Endodermal cell (in vitro differentiated cells): ENCODE results near the gene TNFRSF14. TPM values are rescaled to one million over a fixed set of nuclear protein-coding genes. Genes with fewer than 3 reads are reported as not detected.

Source experiments
- DNase-seq: peaks from one replicate; pipeline ENCODE4 v3.0.0-alpha.2; 2017
- H3K27ac ChIP-seq: 2 replicates; pipeline ENCODE4 v1.5.1; 2013; ENCODE audit warnings: mild to moderate bottlenecking, low read depth, low read length, moderate library complexity
- H3K27me3 ChIP-seq: 2 replicates; pipeline ENCODE4 v1.6.1; 2013; ENCODE audit warnings: mild to moderate bottlenecking, low read length, moderate library complexity; ENCODE audit not compliant: insufficient read depth, control insufficient read depth, poor library complexity, severe bottlenecking
- H3K36me3 ChIP-seq: 2 replicates; pipeline ENCODE4 v1.7.0; 2013; ENCODE audit warnings: mild to moderate bottlenecking, low read length, moderate library complexity; ENCODE audit not compliant: control insufficient read depth, insufficient read depth
- H3K4me1 ChIP-seq: one replicate; pipeline ENCODE4 v1.7.0; 2013; ENCODE audit warnings: low read length; ENCODE audit not compliant: control insufficient read depth, insufficient read depth
- H3K4me3 ChIP-seq: 2 replicates; pipeline ENCODE4 v1.5.1; 2013; ENCODE audit warnings: mild to moderate bottlenecking, low read length, moderate library complexity
- H3K9ac ChIP-seq: 2 replicates; pipeline ENCODE4 v1.6.1; 2013; ENCODE audit warnings: mild to moderate bottlenecking, low read length, moderate library complexity; ENCODE audit not compliant: poor library complexity, severe bottlenecking; ENCODE audit errors: extremely low read depth
- H3K9me3 ChIP-seq: 2 replicates; pipeline ENCODE4 v1.6.1; 2013; ENCODE audit warnings: mild to moderate bottlenecking, low read length, moderate library complexity; ENCODE audit not compliant: control insufficient read depth
- H3K27ac Mint-ChIP-seq: 2 replicates; pipeline ENCODE4 v1.8.0; 2020; ENCODE audit warnings: mixed read lengths
- H3K27me3 Mint-ChIP-seq: 2 replicates; pipeline ENCODE4 v1.8.0; 2021; ENCODE audit warnings: mild to moderate bottlenecking, mixed read lengths; ENCODE audit not compliant: insufficient read depth
- H3K36me3 Mint-ChIP-seq: 2 replicates; pipeline ENCODE4 v1.8.0; 2020; ENCODE audit warnings: low read depth, mixed read lengths
- H3K4me1 Mint-ChIP-seq: 2 replicates; pipeline ENCODE4 v1.8.0; 2020; ENCODE audit warnings: mixed read lengths
- H3K4me3 Mint-ChIP-seq: 2 replicates; pipeline ENCODE4 v1.8.0; 2020; ENCODE audit warnings: mild to moderate bottlenecking, moderate library complexity, mixed read lengths
- H3K9me3 Mint-ChIP-seq: 2 replicates; pipeline ENCODE4 v1.8.0; 2020; ENCODE audit warnings: mild to moderate bottlenecking, mixed read lengths
- WGBS, 2 experiments: methylation state at CpG; one replicate each; pipeline versions ENCODE4 v1.1.5 to v1.1.7; 2013; ENCODE audit warnings: missing lambda C conversion rate in 2 of 2, mixed read lengths in 1 of 2; ENCODE audit not compliant: insufficient coverage in 1 of 2, insufficient read length in 1 of 2; 5-methylcytosine and 5-hydroxymethylcytosine counted together
- total RNA-seq, 2 donors: library from RNA; stranded (reverse); fragmentation: NEBNext Ultra II Directional in 1 of 2; extraction: Animal tissue kit (Norgen Biotek cat#: 25700) in 1 of 2; gene quantifications; 2 replicates in 1 of 2; 3 replicates in 1 of 2; pipeline ENCODE4 v1.2.1, GENCODE V29; 2021
- TF ChIP-seq, protein P1 (sequence below): fragments of 200-600 bp; sonication (generic); conservative IDR thresholded peaks from 2 replicates; pipeline ENCODE4 v1.5.0; 2021; ENCODE audit warnings: antibody characterized with exemption, mild to moderate bottlenecking

The TNFRSF14 gene
- total RNA-seq, 2 donors from 2014 or later, result 0.29 to 0.46 TPM

GRCh38 chr1:2520806-2521205 lies 35.4 kb upstream of the TNFRSF14 start:
- Mint-ChIP-seq H3K4me3 (no peak overlapping the region), H3K9me3 (no peaks in the 10 kb centered on the region)
- DNase-seq, result no peak

DNA sequence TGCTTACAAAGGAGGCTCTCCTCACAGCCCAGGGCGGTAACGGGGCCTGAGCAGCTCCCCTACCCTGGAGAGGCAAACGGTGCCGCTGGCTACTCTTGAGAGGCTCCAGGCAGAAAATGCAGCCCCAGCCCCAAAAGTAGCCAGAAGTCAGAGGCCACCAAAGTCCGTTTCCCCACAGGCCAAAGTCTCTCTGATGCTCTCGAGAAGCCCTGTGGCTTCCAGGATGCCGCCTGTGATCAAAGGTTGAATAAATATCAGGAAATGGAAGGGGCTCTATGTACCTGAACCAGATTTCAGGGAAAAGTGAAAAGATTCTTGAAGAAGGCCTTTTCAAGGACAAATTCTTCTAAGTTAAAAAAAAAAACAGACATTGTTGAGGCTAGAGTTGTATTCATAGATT lies 33.9 kb upstream of the TNFRSF14 start:
- 96% methylated on average over 7 of the region's 7 CpGs for WGBS, 2 experiments
- Histone ChIP-seq H3K9me3 (no peaks in the 10 kb centered on the region), H3K9ac (no peak overlapping the region), H3K27me3 (peaks cover 6% of the 10 kb centered on the region), H3K4me1 (no peaks in the 10 kb centered on the region), H3K27ac (no peak overlapping the region), H3K4me3 (no peak overlapping the region), H3K36me3 (peaks cover 31% of the 10 kb centered on the region)
- Mint-ChIP-seq H3K27me3 (peaks cover 5% of the 10 kb centered on the region), H3K27ac (no peak overlapping the region), H3K4me1 (peaks cover 18% of the 10 kb centered on the region), H3K36me3 (peaks cover 24% of the 10 kb centered on the region), H3K4me3 (no peak overlapping the region), H3K9me3 (no peaks in the 10 kb centered on the region)
- TF ChIP-seq, protein P1, sequence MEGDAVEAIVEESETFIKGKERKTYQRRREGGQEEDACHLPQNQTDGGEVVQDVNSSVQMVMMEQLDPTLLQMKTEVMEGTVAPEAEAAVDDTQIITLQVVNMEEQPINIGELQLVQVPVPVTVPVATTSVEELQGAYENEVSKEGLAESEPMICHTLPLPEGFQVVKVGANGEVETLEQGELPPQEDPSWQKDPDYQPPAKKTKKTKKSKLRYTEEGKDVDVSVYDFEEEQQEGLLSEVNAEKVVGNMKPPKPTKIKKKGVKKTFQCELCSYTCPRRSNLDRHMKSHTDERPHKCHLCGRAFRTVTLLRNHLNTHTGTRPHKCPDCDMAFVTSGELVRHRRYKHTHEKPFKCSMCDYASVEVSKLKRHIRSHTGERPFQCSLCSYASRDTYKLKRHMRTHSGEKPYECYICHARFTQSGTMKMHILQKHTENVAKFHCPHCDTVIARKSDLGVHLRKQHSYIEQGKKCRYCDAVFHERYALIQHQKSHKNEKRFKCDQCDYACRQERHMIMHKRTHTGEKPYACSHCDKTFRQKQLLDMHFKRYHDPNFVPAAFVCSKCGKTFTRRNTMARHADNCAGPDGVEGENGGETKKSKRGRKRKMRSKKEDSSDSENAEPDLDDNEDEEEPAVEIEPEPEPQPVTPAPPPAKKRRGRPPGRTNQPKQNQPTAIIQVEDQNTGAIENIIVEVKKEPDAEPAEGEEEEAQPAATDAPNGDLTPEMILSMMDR, result no peak
- no peak for DNase-seq

More at GRCh38 chr1:2520806-2521205, 35.4 kb upstream of the TNFRSF14 start:
- no peaks in the 10 kb centered on the region for H3K27me3 ChIP-seq
- H3K27ac Mint-ChIP-seq, result no peak overlapping the region
- no peak overlapping the region for H3K9ac ChIP-seq
- no peaks in the 10 kb centered on the region for H3K27me3 Mint-ChIP-seq
- TF ChIP-seq, protein P1, result no peak
- H3K4me1 Mint-ChIP-seq, result peaks cover 16% of the 10 kb centered on the region
- no peaks in the 10 kb centered on the region for H3K9me3 ChIP-seq
- no peak overlapping the region for H3K4me3 ChIP-seq
- 97% methylated on average over 21 of the region's 21 CpGs for WGBS, 2 experiments
- H3K4me1 ChIP-seq, result no peaks in the 10 kb centered on the region
- H3K36me3 Mint-ChIP-seq, result peaks cover 26% of the 10 kb centered on the region
- H3K27ac ChIP-seq, result no peak overlapping the region
- H3K36me3 ChIP-seq, result peaks cover 37% of the 10 kb centered on the region

DNA sequence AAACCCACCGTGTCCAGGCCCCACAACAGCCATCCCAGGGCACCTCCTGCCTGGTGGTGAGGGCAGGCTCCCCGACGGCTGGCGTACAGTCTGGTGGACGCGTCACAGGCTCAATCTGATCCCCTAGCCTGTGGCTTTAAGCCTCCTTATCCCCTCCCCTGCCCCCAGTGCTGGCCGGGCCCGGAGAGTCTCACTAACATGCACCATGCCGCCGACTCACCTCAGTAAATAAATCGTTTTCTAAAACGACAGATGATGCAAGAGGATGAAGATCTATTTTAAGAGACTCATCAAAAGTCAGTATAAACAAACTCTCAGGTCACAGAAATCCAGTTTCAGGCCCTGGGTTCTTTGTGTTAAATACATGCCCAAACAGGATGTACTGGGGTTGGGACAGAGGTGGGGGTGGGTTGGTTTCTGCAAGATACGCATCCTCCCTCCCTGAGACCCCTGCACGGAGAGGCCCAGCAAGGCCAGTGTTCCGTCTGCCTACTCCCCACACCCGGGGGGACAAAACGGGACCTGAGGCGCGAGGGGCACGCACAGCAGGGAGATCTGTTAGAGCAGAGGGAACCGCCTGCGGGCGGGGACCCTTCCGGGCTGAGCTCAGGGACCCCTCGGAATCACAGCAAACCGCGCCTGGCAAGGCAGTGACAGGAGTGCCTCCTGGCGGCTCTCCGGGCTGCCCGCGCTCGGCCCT lies 32.8 kb upstream of the TNFRSF14 start:
- no peak overlapping the region for H3K27ac ChIP-seq
- TF ChIP-seq, protein P1, result peak; percentile 55
- no peaks in the 10 kb centered on the region for H3K4me1 ChIP-seq
- Mint-ChIP-seq H3K4me3 (no peak overlapping the region), H3K4me1 (peaks cover 18% of the 10 kb centered on the region), H3K27me3 (peaks cover 17% of the 10 kb centered on the region), H3K36me3 (peaks cover 21% of the 10 kb centered on the region), H3K9me3 (no peaks in the 10 kb centered on the region), H3K27ac (no peak overlapping the region)
- H3K9me3 ChIP-seq, result no peaks in the 10 kb centered on the region
- peaks cover 24% of the 10 kb centered on the region for H3K36me3 ChIP-seq
- 91 to 95% methylated on average over 29 to 32 of the region's 32 CpGs for WGBS, 2 experiments
- H3K4me3 ChIP-seq, result no peak overlapping the region
- peak; percentile 77 for DNase-seq
- H3K27me3 ChIP-seq, result peaks cover 17% of the 10 kb centered on the region
- no peak overlapping the region for H3K9ac ChIP-seq
